UCSD-AML1 (cell line): ENCODE data around the gene NKAIN2.
"Not testable (repeated sequence)": the region's sequence is repeated elsewhere in the genome, so short reads cannot be mapped to it uniquely, and the experiment has no call there.

Experiments
- DNase-seq: peaks from one replicate; lab custom pipeline; 2025; ENCODE audit not compliant: unreplicated experiment; lab: John Stamatoyannopoulos, UW

The NKAIN2 gene

GRCh38 chr6:123956492-123957139 is 153.0 kb downstream of the NKAIN2 start:
- no peak for DNase-seq

- no peak for DNase-seq
Measured at GRCh38 chr6:123962508-123962907, 158.8 kb downstream of the NKAIN2 start.

- no peak for DNase-seq
Measured at GRCh38 chr6:123965894-123966293, 162.2 kb downstream of the NKAIN2 start.

- no peak for DNase-seq
Measured at GRCh38 chr6:123966618-123967017, 163.0 kb downstream of the NKAIN2 start.

GRCh38 chr6:123967905-123968304 is 164.2 kb downstream of the NKAIN2 start:
- DNase-seq, result no peak

- no peak for DNase-seq
Measured at GRCh38 chr6:123972600-123973294, 169.1 kb downstream of the NKAIN2 start.

GRCh38 chr6:123980311-123980710 is 176.6 kb downstream of the NKAIN2 start:
- DNase-seq, result no peak

- no peak for DNase-seq
Measured at GRCh38 chr6:123986938-123987337, 183.3 kb downstream of the NKAIN2 start.

GRCh38 chr6:123989918-123990317 is 186.3 kb downstream of the NKAIN2 start:
- DNase-seq, result not testable (repeated sequence)

- no peak for DNase-seq
Measured at GRCh38 chr6:123990376-123990775, 186.7 kb downstream of the NKAIN2 start.

- no peak for DNase-seq
Measured at GRCh38 chr6:123994168-123994567, 190.5 kb downstream of the NKAIN2 start.

- no peak for DNase-seq
Measured at GRCh38 chr6:123994891-123995635, 191.4 kb downstream of the NKAIN2 start.

- no peak for DNase-seq
Measured at GRCh38 chr6:123997223-123997622, 193.6 kb downstream of the NKAIN2 start.

GRCh38 chr6:124002377-124003081 is 198.9 kb downstream of the NKAIN2 start:
- no peak for DNase-seq

- no peak for DNase-seq
Measured at GRCh38 chr6:124007266-124007665, 203.6 kb downstream of the NKAIN2 start.

- no peak for DNase-seq
Measured at GRCh38 chr6:124008000-124008987, 204.6 kb downstream of the NKAIN2 start.

GRCh38 chr6:124008988-124009765 is 205.5 kb downstream of the NKAIN2 start:
- no peak for DNase-seq

- DNase-seq, result no peak
Measured at GRCh38 chr6:124010574-124010973, 206.9 kb downstream of the NKAIN2 start.

GRCh38 chr6:124011180-124011579 is 207.5 kb downstream of the NKAIN2 start:
- DNase-seq, result no peak
